NCI-H2107 (cell line): ENCODE data around the gene AMFR.
A peak's percentile ranks its signal among the peaks of the same experiment; 100 is the strongest.
"Not testable (repeated sequence)": the region's sequence is repeated elsewhere in the genome, so short reads cannot be mapped to it uniquely, and the experiment has no call there.

ENCODE experiments used
- DNase-seq: peaks from one replicate; lab custom pipeline; 2025; lab: John Stamatoyannopoulos, UW

Gene AMFR

GRCh38 chr16:56423584-56424403, 1.6 kb downstream of the AMFR start:
- no peak for DNase-seq

- DNase-seq: no peak
Observed at GRCh38 chr16:56422896-56423441, 2.4 kb downstream of the AMFR start.

DNA sequence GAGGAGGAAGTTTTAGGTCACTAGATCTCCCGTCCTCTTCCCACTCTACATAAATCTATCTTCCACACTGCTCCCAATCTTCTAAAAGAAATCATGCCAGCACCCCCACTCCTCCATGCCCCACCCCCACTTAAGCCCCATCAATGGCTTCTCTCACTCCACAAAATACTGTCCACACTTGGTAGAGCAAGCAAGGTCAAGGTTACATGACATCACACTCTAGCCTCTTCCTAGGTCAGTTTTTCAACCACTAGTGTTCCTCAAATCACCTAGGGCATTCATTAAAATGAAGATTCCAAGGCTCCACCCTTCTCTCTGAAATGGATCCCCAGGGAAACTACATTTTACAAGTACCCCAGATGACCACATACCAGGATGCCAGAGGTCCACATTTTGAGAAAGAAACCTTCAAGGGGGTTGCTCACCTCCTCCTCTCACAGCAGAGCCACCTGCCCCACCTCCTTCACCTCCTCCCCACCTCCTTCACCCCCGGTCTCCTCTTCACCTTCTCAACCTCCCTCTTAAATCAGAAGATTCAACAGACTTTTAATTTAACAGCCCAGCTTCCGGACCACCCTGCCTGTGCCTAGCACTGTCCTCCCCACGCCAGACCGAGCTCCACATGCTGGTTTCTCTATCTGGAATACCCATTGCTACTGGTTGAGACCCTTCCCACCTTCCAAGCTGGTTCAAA, 3.2 kb downstream of the AMFR start:
- DNase-seq: no peak

GRCh38 chr16:56421313-56421712, 4.0 kb downstream of the AMFR start:
- DNase-seq: no peak

GRCh38 chr16:56420613-56421012, 4.7 kb downstream of the AMFR start:
- DNase-seq: no peak

DNA sequence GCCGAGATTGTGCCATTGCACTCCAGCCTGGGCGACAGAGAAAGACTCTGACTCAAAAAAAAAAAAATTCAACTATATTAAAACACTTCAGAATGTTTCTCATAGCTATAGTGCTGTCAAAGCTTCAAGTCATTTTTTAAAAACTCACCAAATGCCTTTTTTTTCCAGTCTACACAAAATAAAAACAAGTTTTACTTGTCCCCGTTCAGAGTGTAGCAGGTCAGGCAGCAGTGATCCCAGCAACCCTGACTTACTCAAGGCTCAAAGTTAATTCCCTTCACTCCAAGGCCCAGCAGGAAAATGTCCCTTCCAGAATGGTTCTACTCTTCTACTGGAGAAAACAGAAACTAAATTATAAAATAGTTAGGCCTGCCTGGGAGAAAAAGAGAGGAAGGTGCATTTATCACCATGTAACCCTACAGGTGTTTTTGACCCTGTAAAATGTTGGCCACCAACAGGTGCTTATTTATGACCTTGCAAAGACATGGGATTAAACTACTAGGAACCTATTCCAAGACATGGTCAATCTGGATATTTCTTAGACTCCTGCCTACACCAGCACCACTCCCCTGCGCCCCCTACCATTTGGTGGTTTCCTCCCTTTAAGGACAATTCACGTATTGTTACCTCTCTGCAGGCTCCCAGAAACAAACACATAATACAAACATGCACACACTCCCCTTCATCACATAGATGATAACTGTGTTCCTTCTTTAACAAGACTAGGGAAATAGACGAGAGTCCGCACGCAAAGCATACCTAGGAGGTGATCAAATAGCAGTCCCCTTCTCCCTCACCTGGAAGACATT, 5.4 kb downstream of the AMFR start:
- no peak for DNase-seq

DNA sequence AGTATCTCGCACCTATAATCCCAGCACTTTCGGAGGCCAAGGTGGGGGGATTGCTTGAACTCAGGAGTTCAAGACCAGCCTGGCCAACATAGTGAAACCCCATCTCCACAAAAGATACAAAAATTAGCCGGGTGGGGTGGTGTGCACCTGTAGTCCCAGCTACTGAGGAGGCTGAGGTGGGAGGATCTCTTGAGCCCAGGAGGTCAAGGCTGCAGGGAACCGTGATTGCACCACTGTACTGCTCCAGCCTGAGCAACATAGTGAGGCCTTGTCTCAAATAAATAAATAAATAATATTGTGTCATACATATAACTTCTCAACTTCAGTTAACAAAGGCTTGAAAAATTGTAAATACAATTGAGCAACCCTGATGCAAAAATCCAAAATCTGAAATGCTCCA, 8.2 kb downstream of the AMFR start:
- no peak for DNase-seq

DNA sequence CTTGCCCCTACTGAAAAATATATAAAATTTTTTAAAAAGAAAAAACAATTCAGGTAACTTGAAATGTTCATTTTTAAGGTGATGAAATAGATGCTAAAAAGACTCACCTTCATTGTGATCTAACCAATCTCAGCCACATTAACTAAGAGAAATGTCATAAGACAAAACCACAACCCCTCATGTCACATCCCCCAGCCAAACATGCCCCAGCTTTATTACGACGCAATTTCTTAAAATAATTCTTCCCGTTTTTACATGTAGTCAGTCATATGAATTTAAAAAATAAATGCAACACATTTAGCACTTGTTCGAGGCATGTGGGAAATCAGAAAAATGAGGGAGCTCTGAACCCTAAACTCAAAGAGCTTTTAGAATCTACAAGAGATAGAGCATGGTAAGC, 9.5 kb downstream of the AMFR start:
- DNase-seq: no peak

GRCh38 chr16:56414366-56414765, 11.0 kb downstream of the AMFR start:
- DNase-seq: no peak

DNA sequence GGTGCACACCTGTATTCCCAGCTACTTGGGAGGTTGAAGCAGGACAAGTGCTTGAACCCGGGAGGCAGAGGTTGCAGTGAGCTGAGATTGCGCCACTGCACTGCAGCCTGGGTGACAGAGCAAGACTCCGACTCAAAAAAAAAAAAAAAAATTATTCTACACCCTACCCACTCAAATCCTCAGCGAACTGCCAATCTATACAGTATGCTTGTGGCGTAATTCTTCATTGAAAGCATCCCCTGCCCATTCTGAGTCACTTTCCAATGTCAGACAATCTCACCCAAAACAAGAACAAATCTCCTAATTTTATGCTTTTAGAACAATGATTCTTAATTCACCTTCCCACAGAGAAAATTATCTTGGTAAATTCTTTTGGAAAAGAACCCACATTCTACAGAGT, 12.0 kb downstream of the AMFR start:
- DNase-seq: no peak

GRCh38 chr16:56411624-56412023, 13.7 kb downstream of the AMFR start:
- DNase-seq: no peak

DNA sequence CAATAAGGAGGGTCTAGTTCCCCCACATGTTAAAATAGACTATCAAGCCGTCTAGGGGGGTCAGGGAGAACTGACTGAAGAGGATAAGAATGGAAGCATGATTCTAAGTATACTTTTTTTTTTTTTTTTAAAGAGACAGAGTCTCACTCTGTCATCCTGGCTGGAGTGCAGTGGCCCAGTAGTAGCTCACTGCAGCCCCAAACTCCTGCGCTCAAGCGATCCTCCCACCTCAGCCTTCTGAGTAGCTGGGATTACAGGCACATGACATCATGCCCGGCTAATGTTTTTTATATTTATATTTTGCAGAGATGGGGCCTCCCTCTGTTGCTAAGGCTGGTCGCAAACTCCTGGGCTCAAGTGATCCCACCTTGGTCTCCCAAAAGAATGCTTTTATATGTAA, 14.2 kb downstream of the AMFR start:
- DNase-seq: no peak

GRCh38 chr16:56409195-56409594, 16.1 kb downstream of the AMFR start:
- no peak for DNase-seq

GRCh38 chr16:56408379-56409098, 16.8 kb downstream of the AMFR start:
- no peak for DNase-seq

GRCh38 chr16:56405977-56406672, 19.2 kb downstream of the AMFR start:
- no peak for DNase-seq

GRCh38 chr16:56401482-56401881, 23.9 kb downstream of the AMFR start:
- DNase-seq: peak; percentile 68

DNA sequence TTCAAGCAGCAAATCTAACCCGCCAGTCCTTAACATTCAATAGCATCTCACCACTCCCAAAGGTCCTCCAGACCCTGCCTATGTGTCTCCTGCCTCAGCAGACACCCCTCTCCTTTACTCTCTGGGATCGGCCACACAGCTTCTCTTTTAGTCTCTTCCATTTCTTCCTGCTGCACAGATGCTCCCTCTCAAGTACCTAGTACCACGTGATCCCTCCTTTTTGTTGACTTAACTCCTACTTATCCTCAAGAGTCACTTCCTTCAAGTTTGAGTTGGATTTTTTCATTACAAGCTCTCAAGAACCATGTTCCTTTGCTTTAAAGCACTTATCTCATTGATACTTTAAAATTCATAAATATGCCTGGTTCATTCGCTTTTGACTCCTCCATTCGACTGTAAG, 24.9 kb downstream of the AMFR start:
- no peak for DNase-seq

GRCh38 chr16:56399486-56399885, 25.9 kb downstream of the AMFR start:
- DNase-seq: no peak

- DNase-seq: no peak
Observed at GRCh38 chr16:56399047-56399446, 26.3 kb downstream of the AMFR start.

DNA sequence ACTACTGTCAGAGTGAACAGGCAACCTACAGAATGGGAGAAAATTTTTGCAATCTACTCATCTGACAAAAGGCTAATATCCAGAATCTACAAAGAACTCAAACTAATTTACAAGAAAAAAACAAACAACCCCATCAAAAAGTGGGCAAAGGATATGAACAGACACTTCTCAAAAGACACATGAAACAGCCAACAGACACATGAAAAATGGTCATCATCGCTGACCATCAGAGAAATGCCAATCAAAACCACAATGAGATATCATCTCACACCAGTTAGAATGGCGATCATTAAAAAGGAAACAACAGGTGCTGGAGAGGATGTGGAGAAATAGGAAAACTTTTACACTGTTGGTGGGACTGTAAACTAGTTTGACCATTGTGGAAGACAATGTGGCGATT, 28.6 kb downstream of the AMFR start:
- DNase-seq: not testable (repeated sequence)

- no peak for DNase-seq
Observed at GRCh38 chr16:56389554-56389953, 35.8 kb downstream of the AMFR start.
